ENCODE measurements around the gene PLXDC2.

The PLXDC2 gene

GRCh38 chr10:19839552-19839951 is 23.3 kb downstream of the PLXDC2 start:
- H3K4me3 ChIP-seq (ENCODE audit: low read depth, low read length): no peak overlapping the region
- TF ChIP-seq CTCF (IDR thresholded peaks at IDR 0.05; ENCODE audit: borderline replicate concordance, insufficient read depth, low read depth, low read length): no peak

GRCh38 chr10:19840776-19841175 is 24.5 kb downstream of the PLXDC2 start:
- no peak for TF ChIP-seq CTCF (IDR thresholded peaks at IDR 0.05; ENCODE audit: borderline replicate concordance, insufficient read depth, low read depth, low read length)
- no peak overlapping the region for H3K4me3 ChIP-seq (ENCODE audit: low read depth, low read length)

- TF ChIP-seq CTCF (IDR thresholded peaks at IDR 0.05; ENCODE audit: borderline replicate concordance, insufficient read depth, low read depth, low read length): no peak
- H3K4me3 ChIP-seq (ENCODE audit: low read depth, low read length): no peak overlapping the region
Measured at GRCh38 chr10:19843487-19843886, 27.3 kb downstream of the PLXDC2 start.

GRCh38 chr10:19845503-19846368 is 29.5 kb downstream of the PLXDC2 start:
- H3K4me3 ChIP-seq (ENCODE audit: low read depth, low read length): no peak overlapping the region
- no peak for TF ChIP-seq CTCF (IDR thresholded peaks at IDR 0.05; ENCODE audit: borderline replicate concordance, insufficient read depth, low read depth, low read length)

- TF ChIP-seq CTCF (IDR thresholded peaks at IDR 0.05; ENCODE audit: borderline replicate concordance, insufficient read depth, low read depth, low read length): no peak
Measured at GRCh38 chr10:19847321-19847720, 31.1 kb downstream of the PLXDC2 start.

GRCh38 chr10:19848226-19848985 is 32.2 kb downstream of the PLXDC2 start:
- no peak for TF ChIP-seq CTCF (IDR thresholded peaks at IDR 0.05; ENCODE audit: borderline replicate concordance, insufficient read depth, low read depth, low read length)

More at GRCh38 chr10:19847321-19847720, 31.1 kb downstream of the PLXDC2 start:
- H3K4me3 ChIP-seq (ENCODE audit: low read depth, low read length): no peak overlapping the region

More at GRCh38 chr10:19848226-19848985, 32.2 kb downstream of the PLXDC2 start:
- no peak overlapping the region for H3K4me3 ChIP-seq (ENCODE audit: low read depth, low read length)

Data from GM12875 (cell line).